Measurements from ENCODE around the gene NARF.

Gene NARF

DNA sequence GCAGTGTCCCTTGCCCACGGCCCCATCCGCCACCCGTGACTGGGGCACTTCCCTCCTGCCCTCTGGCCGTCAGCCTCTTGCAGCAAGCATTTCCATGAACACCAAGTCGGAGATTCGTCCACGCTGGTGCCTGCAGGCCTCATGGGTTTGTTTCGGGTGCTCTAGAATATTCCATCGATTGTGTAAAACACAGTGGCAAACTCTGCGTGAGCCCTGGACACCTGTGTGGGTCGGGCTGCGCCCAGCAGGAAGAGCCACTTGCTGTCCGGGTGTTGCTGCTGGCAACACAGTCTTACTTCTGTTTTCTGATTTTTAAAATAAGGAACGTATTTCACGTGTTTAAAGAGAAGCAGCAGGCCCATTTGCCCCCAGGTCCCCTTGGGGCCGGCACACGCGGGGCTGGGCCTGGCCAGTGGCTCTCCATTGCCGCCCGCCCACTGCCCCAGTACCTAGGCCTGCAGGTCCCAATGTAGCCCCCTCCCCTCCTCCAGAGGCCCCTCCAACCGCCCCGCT lies 18.0 kb upstream of the NARF start:
- H3K9me2 ChIP-seq (replicated peaks; ENCODE audit: control insufficient read depth, low read length): no peaks in the 10 kb centered on the region
- no peaks in the 10 kb centered on the region for H4K20me1 ChIP-seq (ENCODE audit: control insufficient read depth, insufficient read depth, low read depth, low read length)
- peaks cover 22% of the 10 kb centered on the region for H3K4me1 ChIP-seq (ENCODE audit: control insufficient read depth, low read length)
- H3K9me3 ChIP-seq (ENCODE audit: control insufficient read depth, insufficient read depth, low read length): peaks cover 3% of the 10 kb centered on the region; the same call in 1 of the 2 replicates
- H3K36me3 ChIP-seq (ENCODE audit: control insufficient read depth, low read length): peaks cover 43% of the 10 kb centered on the region
- H3K79me2 ChIP-seq (ENCODE audit: control insufficient read depth, low read length): no peaks in the 10 kb centered on the region
- no peak overlapping the region for H3K4me3 ChIP-seq (ENCODE audit: low read length)
- no peaks in the 10 kb centered on the region for H3K27me3 ChIP-seq (ENCODE audit: control insufficient read depth, low read length)
- peak overlapping the region; percentile 10; the same call in 1 of the 2 replicates for H3K27ac ChIP-seq (ENCODE audit: low read depth, low read length)
- H3F3A ChIP-seq (ENCODE audit: control insufficient read depth, insufficient read depth): peaks cover 5% of the 10 kb centered on the region; the same call in 1 of the 2 replicates
- no peak overlapping the region for H3K4me2 ChIP-seq (ENCODE audit: low read length)
- TF ChIP-seq CTCF (IDR thresholded peaks at IDR 0.05; ENCODE audit: low read depth, low read length, poor library complexity, severe bottlenecking) (no peak), EZH2phosphoT487 (IDR thresholded peaks at IDR 0.05; ENCODE audit: borderline replicate concordance, low read length) (no peak)

DNA sequence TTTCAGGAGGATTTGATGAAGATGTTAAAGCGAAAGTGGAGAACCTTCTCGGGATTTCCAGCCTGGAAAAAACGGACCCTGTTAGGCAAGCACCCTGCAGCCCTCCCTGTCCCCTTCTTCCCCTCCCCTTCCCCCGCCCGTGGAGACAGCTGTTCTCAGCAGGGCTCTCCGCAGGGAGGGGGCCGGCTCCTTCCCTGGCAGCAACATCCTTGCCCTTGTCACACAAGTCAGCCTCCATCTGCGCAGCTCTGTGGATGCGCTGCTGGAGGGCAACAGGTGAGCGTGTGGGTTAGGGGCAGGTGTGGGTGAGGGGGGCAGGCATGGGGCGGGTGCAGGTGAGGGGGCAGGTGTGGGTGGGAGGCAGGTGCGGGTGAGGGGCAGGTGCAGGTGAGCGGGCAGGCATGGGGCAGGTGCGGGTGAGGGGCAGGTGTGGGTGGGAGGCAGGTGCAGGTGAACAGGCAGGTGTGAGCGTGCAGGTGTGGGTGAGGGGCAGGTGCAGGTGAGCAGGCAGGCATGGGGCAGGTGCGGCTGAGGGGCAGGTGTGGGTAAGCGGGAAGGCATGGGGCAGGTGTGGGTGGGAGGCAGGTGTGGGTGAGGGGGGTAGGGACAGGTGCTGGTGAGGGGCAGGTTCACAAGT lies 17.4 kb upstream of the NARF start:
- peaks cover 4% of the 10 kb centered on the region for H3K79me2 ChIP-seq (ENCODE audit: control insufficient read depth, low read length)
- no peak overlapping the region for H3K4me2 ChIP-seq (ENCODE audit: low read length)
- H3K9me2 ChIP-seq (replicated peaks; ENCODE audit: control insufficient read depth, low read length): no peaks in the 10 kb centered on the region
- H3K4me3 ChIP-seq (ENCODE audit: low read length): no peak overlapping the region
- no peaks in the 10 kb centered on the region for H3K27me3 ChIP-seq (ENCODE audit: control insufficient read depth, low read length)
- no peaks in the 10 kb centered on the region for H4K20me1 ChIP-seq (ENCODE audit: control insufficient read depth, insufficient read depth, low read depth, low read length)
- peaks cover 22% of the 10 kb centered on the region for H3K4me1 ChIP-seq (ENCODE audit: control insufficient read depth, low read length)
- TF ChIP-seq CTCF (IDR thresholded peaks at IDR 0.05; ENCODE audit: low read depth, low read length, poor library complexity, severe bottlenecking) (no peak), EZH2phosphoT487 (IDR thresholded peaks at IDR 0.05; ENCODE audit: borderline replicate concordance, low read length) (no peak)
- peaks cover 5% of the 10 kb centered on the region; the same call in 1 of the 2 replicates for H3F3A ChIP-seq (ENCODE audit: control insufficient read depth, insufficient read depth)
- H3K36me3 ChIP-seq (ENCODE audit: control insufficient read depth, low read length): peaks cover 49% of the 10 kb centered on the region
- peak overlapping the region; percentile 10; the same call in 1 of the 2 replicates for H3K27ac ChIP-seq (ENCODE audit: low read depth, low read length)
- H3K9me3 ChIP-seq (ENCODE audit: control insufficient read depth, insufficient read depth, low read length): peaks cover 3% of the 10 kb centered on the region; the same call in 1 of the 2 replicates

- H3K27ac ChIP-seq (ENCODE audit: low read depth, low read length): peak overlapping the region; percentile 1; the same call in 1 of the 2 replicates
- H4K20me1 ChIP-seq (ENCODE audit: control insufficient read depth, insufficient read depth, low read depth, low read length): no peaks in the 10 kb centered on the region
- H3K36me3 ChIP-seq (ENCODE audit: control insufficient read depth, low read length): peaks cover 56% of the 10 kb centered on the region
- peaks cover 22% of the 10 kb centered on the region for H3K4me1 ChIP-seq (ENCODE audit: control insufficient read depth, low read length)
- no peak overlapping the region for H3K4me2 ChIP-seq (ENCODE audit: low read length)
- peaks cover 5% of the 10 kb centered on the region; the same call in 1 of the 2 replicates for H3F3A ChIP-seq (ENCODE audit: control insufficient read depth, insufficient read depth)
- no peak for TF ChIP-seq EZH2phosphoT487 (IDR thresholded peaks at IDR 0.05; ENCODE audit: borderline replicate concordance, low read length)
- TF ChIP-seq CTCF (IDR thresholded peaks at IDR 0.05; ENCODE audit: low read depth, low read length, poor library complexity, severe bottlenecking): no peak
- H3K9me3 ChIP-seq (ENCODE audit: control insufficient read depth, insufficient read depth, low read length): peaks cover 3% of the 10 kb centered on the region; the same call in 1 of the 2 replicates
- H3K27me3 ChIP-seq (ENCODE audit: control insufficient read depth, low read length): no peaks in the 10 kb centered on the region
- peaks cover 12% of the 10 kb centered on the region for H3K79me2 ChIP-seq (ENCODE audit: control insufficient read depth, low read length)
- no peaks in the 10 kb centered on the region for H3K9me2 ChIP-seq (replicated peaks; ENCODE audit: control insufficient read depth, low read length)
- no peak overlapping the region for H3K4me3 ChIP-seq (ENCODE audit: low read length)
Observed at GRCh38 chr17:82441691-82442487, 16.7 kb upstream of the NARF start.

Data from DOHH2 (cell line).